Activated naive CD4-positive, alpha-beta T cell treated with anti-CD3 and anti-CD28 coated beads for 36 hours (primary cell): Measurements from ENCODE around the gene CRTC1. TPM values are rescaled to one million over a fixed set of nuclear protein-coding genes. Genes with fewer than 3 reads are reported as not detected.

ENCODE experiments used
- CTCF ChIA-PET: fragments of 350-600 bp; sonication (Branson Sonifier 250); formaldehyde crosslinking; loops from one replicate; lab custom pipeline; 2021; ENCODE audit warnings: antibody characterized with exemption; lab: Charles Lee
- DNase-seq: peaks from one replicate; pipeline ENCODE4 v3.0.0-alpha.2; 2020
- H3K27ac Mint-ChIP-seq: one replicate; pipeline ENCODE4 v1.8.0; 2021; ENCODE audit warnings: mild to moderate bottlenecking, mixed read lengths
- H3K27me3 Mint-ChIP-seq: one replicate; pipeline ENCODE4 v1.8.0; 2021; ENCODE audit warnings: low read depth, mixed read lengths
- H3K36me3 Mint-ChIP-seq: one replicate; pipeline ENCODE4 v1.8.0; 2021; ENCODE audit warnings: low read depth, mixed read lengths
- H3K4me1 Mint-ChIP-seq: one replicate; pipeline ENCODE4 v1.8.0; 2021; ENCODE audit warnings: low read depth, mixed read lengths
- H3K4me3 Mint-ChIP-seq: one replicate; pipeline ENCODE4 v1.8.0; 2021; ENCODE audit warnings: mild to moderate bottlenecking, moderate library complexity, mixed read lengths
- H3K9me3 Mint-ChIP-seq: one replicate; pipeline ENCODE4 v1.8.0; 2021; ENCODE audit warnings: mixed read lengths
- intact Hi-C: fragments of 100-400 bp; cut with micrococcal nuclease; formaldehyde crosslinking; loops from one replicate; pipeline ENCODE4 v1.15.1; 2023
- total RNA-seq, 2 experiments: library from RNA; stranded (reverse); gene quantifications; one replicate each; pipeline ENCODE4 v1.2.3, GENCODE V29; 2021

Gene CRTC1
- total RNA-seq, 2 experiments from 2014 or later, result 4.0 to 4.2 TPM

DNA sequence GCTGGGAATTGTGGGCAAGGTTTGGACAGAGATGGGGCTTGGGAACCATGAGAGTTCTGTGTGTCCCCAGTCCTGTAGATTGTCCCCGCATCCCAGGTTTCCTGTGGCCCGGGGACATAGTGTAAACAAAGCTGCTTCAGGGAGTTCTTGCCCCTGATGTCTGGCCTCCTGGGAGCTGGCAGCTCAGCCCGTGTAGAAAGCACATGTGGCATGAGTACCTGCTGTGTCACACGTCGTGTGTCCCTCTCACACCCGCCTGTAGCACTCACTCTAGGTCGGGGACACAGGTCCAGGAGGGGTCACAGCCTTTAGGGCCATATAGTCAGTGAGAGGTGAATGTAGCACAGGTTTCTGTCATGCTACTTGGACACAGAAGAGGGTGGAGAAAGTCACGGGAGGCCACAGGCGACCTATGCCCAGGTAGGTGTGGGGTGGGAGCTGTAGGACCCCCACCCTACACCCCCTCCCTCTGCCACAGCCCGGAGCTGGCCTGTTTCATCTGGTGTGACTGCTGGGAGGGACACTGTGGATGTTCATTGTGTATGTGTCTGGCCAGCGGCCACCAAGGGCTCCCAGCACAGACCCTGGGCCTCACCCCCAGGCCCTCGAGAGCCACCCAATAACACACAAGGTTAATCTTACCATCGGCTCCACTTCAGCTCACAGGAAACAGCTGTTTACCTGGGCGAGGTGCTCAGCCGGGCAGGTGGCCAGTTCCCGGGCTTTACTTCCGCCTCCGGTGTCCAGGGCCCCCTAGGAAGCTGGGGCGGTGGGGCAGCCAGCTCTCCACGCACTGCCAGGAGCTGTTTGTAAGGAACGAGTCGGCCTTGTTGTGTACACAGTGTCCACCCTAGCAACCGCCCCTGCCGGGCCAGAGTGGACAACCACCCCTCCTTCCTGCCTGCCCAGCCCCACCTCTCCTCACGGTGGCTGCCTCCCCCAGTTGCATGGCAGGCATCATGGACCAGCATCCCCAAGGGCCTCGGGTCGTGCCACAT is 57.9 kb downstream of the CRTC1 start:
- H3K4me3 Mint-ChIP-seq, result no peak overlapping the region
- no peaks in the 10 kb centered on the region for H3K9me3 Mint-ChIP-seq
- CTCF ChIA-PET, result interaction anchor here (0.6 kb wide), 1 partner anchor 44 kb away, joined by 3 read pairs; no protein-coding TSS in a partner anchor
- intact Hi-C loops, result no loop called here
- no peak overlapping the region for H3K27ac Mint-ChIP-seq
- no peaks in the 10 kb centered on the region for H3K27me3 Mint-ChIP-seq
- H3K4me1 Mint-ChIP-seq, result no peaks in the 10 kb centered on the region
- DNase-seq, result no peak
- no peaks in the 10 kb centered on the region for H3K36me3 Mint-ChIP-seq

- no peak for DNase-seq
- Mint-ChIP-seq H3K36me3 (no peaks in the 10 kb centered on the region), H3K4me3 (no peak overlapping the region), H3K27ac (no peak overlapping the region), H3K4me1 (no peaks in the 10 kb centered on the region), H3K27me3 (no peaks in the 10 kb centered on the region), H3K9me3 (no peaks in the 10 kb centered on the region)
- intact Hi-C loops, result no loop called here
- CTCF ChIA-PET, result no interaction called here
Measured at GRCh38 chr19:18742324-18742723, 58.8 kb downstream of the CRTC1 start.

DNA sequence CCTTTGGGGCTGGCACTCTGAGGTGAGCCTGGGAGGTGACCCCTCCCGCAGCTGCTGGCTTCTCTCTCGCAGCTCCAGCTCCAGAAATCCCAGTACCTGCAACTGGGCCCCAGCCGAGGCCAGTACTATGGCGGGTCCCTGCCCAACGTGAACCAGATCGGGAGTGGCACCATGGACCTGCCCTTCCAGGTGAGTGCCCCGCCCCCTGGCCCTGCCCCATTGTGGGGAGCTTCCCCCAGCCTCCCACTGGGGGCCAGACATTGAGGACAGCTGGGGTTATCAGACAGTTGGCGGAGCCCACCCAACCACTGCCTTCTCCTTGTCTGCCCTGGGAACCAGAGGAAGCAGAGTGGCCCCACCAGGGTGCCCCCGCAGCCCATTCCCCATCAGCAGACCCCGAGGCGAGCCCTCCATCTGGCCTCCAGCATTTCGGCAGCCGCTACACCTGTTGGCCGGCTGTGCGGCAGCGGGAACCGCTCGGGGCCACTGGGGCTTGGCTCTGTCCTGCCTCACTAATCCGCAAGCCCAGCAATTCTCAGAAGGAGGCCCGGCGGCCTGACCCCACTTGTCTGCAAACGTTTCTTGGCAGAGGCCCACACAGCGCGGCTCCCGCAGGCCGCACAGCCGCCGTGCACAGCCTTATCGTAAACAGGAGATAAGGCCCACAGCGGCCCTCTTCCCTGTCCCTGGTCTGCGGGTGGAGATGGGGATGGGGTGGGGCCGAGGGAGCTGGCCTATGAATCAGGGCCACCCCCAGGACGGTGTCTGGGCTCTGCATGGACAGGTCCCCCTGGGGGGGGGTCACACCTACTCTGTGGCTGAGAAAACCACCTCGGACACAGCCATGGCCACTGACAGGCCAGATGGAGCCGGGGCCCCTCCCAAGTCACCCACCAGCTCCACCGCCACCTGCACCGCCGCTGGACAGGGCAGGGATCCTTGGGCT is 59.6 kb downstream of the CRTC1 start:
- CTCF ChIA-PET, result interaction anchor here (0.6 to 1.2 kb wide), 2 partner anchors 205 to 292 kb away, joined by 3 read pairs; no protein-coding TSS in a partner anchor
- no peak overlapping the region for H3K4me3 Mint-ChIP-seq
- no peaks in the 10 kb centered on the region for H3K36me3 Mint-ChIP-seq
- H3K9me3 Mint-ChIP-seq, result no peaks in the 10 kb centered on the region
- DNase-seq, result no peak
- no peak overlapping the region for H3K27ac Mint-ChIP-seq
- intact Hi-C loops, result no loop called here
- no peaks in the 10 kb centered on the region for H3K27me3 Mint-ChIP-seq
- no peaks in the 10 kb centered on the region for H3K4me1 Mint-ChIP-seq

DNA sequence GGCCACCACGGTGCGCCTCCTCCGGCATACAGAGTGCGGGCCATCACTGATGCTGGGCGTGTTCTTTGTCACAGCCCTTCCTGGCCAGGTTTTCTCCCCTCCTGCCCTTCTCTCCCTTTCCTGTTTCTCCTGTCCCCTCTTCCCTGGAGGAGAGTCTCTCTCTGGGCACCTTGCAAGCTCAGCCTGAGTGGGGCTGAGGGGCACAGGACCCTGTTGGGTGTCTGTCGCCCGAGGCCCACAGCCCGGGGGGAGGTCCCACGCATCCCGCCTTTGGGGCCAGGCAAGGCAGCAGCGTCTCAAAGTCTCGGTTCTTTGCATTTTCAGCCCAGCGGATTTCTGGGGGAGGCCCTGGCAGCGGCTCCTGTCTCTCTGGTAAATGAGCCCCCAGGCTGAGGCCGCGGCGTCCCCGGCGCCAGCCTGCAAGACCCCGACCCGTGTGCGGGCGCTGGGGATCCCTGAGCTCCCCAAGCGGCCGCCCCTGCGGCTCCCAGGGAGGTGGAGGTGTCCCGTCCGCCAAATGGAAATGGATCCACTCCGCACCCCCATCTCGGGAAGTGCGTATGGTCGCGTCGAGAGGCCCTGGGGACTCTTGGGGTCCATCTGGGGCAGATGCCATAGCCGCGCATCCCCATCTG is 60.4 kb downstream of the CRTC1 start:
- intact Hi-C loops, result no loop called here
- Mint-ChIP-seq H3K9me3 (no peaks in the 10 kb centered on the region), H3K27ac (no peak overlapping the region), H3K4me3 (no peak overlapping the region), H3K36me3 (no peaks in the 10 kb centered on the region), H3K4me1 (no peaks in the 10 kb centered on the region), H3K27me3 (no peaks in the 10 kb centered on the region)
- CTCF ChIA-PET, result interaction anchor here (0.6 to 1.2 kb wide), 2 partner anchors 204 to 293 kb away, joined by 3 read pairs; no protein-coding TSS in a partner anchor
- no peak for DNase-seq

DNA sequence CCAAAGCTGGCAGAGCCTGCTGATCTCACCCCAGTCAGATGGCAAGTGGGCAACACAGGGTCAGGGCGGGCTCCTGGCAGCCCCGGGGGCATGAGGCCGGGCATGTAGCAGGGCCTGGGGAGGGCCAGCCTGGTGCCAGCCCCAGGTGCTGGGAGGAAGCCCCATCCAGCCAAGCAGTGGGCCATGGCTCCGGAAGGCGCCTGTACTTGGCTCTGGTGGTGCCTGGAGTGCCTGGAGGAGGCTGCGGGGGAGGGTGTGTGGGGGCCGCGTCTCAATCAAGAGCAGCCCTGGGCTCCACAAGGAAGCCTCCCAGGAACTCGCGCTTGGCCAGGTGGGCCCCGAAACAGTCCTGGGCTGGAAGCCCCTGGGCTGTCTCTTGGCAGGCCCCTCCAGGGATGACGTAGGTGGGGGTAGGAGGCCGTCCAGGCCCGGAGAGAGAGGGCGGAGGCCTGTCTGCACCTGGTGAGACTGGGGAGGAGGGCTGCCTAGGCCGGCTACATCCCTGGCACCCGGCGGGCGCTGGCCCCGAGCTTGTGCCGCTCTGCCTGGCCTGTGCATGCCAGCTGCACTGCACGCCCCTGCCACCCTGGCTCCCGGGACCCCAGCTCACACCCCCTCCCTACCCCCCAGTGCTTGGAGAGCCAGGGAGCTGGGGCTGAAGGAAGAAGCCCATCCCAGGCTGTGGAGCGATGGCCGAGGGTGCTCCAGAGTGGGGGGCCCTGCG is 61.7 kb downstream of the CRTC1 start:
- Mint-ChIP-seq H3K27ac (no peak overlapping the region), H3K27me3 (no peaks in the 10 kb centered on the region), H3K9me3 (no peaks in the 10 kb centered on the region), H3K36me3 (no peaks in the 10 kb centered on the region), H3K4me1 (no peaks in the 10 kb centered on the region), H3K4me3 (no peak overlapping the region)
- intact Hi-C loops, result no loop called here
- no peak for DNase-seq
- CTCF ChIA-PET, result interaction anchor here (1.1 kb wide), 1 partner anchor 102 kb away, joined by 3 read pairs; no protein-coding TSS in a partner anchor

DNA sequence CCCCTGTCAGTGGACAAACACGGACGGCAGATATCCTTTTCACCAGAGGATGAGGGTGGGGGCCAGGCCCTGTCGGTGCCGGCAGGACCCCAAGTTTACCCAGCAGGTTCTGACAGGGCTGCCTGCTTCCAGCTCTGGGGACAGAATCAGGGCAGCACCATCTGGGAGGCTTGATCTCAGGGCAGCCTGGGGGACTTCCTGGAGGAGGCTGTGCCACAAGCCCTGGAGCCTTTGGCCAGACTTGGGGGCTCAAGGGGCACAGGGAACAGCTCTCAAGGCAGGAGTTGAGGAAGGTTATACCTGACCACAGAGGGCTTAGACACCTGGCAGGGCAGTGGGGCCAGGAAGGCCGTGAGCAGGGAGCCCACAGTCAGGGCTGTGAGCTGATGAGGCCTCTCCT is 62.5 kb downstream of the CRTC1 start:
- no peak for DNase-seq
- H3K36me3 Mint-ChIP-seq, result no peaks in the 10 kb centered on the region
- CTCF ChIA-PET, result no interaction called here
- H3K4me1 Mint-ChIP-seq, result no peaks in the 10 kb centered on the region
- no peaks in the 10 kb centered on the region for H3K27me3 Mint-ChIP-seq
- no peak overlapping the region for H3K4me3 Mint-ChIP-seq
- H3K27ac Mint-ChIP-seq, result no peak overlapping the region
- intact Hi-C loops, result no loop called here
- H3K9me3 Mint-ChIP-seq, result no peaks in the 10 kb centered on the region

- H3K9me3 Mint-ChIP-seq, result no peaks in the 10 kb centered on the region
- DNase-seq, result no peak
- CTCF ChIA-PET, result interaction anchor here (0.6 kb wide), 1 partner anchor 156 kb away, joined by 3 read pairs; no protein-coding TSS in a partner anchor
- no peaks in the 10 kb centered on the region for H3K27me3 Mint-ChIP-seq
- no peak overlapping the region for H3K4me3 Mint-ChIP-seq
- H3K4me1 Mint-ChIP-seq, result no peaks in the 10 kb centered on the region
- no peak overlapping the region for H3K27ac Mint-ChIP-seq
- intact Hi-C loops, result no loop called here
- peaks cover 2% of the 10 kb centered on the region for H3K36me3 Mint-ChIP-seq
Measured at GRCh38 chr19:18746401-18747325, 63.2 kb downstream of the CRTC1 start.

DNA sequence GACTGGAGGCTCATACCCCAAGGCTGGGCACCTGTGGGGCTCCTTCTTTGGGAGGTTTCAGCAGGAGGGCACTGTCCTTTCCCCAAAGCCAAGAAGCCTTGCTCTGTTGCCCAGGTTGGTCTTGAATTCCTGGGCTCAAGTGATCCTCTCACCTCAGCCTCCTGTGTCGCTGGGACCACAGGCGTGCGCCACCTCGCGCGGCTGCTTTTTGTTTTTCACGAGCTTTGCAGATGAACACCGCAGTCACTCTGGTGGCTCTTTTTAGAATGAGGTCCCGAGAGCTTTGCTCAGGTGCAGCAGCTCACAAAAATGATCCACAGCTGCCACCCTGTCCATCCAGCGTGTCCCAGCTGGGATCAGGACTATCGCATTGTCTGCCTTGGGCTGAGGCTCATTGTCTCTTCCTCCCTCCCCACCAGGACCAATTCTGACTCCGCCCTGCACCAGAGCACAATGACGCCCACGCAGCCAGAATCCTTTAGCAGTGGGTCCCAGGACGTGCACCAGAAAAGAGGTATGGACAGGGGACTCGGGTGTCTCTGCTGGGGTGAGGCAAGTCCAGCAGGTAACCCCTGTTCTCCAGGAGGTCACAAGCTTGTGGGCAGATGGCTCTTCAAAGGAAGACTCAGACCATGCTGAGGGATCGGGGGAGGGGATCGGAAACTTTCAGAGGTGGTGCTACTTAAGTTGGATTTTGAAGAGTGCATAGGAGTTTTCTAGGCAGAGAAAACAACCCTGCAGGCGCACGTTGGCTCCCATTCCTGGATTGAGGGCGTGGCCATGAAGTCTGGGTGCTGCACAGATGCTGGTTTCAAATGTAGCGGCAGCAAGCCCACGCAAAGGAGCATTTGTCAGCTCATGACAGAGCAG is 66.1 kb downstream of the CRTC1 start:
- intact Hi-C loops, result no loop called here
- CTCF ChIA-PET, result interaction anchor here (0.5 kb wide), 1 partner anchor 9 kb away, joined by 3 read pairs; no protein-coding TSS in a partner anchor
- peaks cover 6% of the 10 kb centered on the region for H3K36me3 Mint-ChIP-seq
- H3K27me3 Mint-ChIP-seq, result no peaks in the 10 kb centered on the region
- no peak overlapping the region for H3K4me3 Mint-ChIP-seq
- DNase-seq, result no peak
- no peaks in the 10 kb centered on the region for H3K4me1 Mint-ChIP-seq
- no peaks in the 10 kb centered on the region for H3K9me3 Mint-ChIP-seq
- H3K27ac Mint-ChIP-seq, result no peak overlapping the region

DNA sequence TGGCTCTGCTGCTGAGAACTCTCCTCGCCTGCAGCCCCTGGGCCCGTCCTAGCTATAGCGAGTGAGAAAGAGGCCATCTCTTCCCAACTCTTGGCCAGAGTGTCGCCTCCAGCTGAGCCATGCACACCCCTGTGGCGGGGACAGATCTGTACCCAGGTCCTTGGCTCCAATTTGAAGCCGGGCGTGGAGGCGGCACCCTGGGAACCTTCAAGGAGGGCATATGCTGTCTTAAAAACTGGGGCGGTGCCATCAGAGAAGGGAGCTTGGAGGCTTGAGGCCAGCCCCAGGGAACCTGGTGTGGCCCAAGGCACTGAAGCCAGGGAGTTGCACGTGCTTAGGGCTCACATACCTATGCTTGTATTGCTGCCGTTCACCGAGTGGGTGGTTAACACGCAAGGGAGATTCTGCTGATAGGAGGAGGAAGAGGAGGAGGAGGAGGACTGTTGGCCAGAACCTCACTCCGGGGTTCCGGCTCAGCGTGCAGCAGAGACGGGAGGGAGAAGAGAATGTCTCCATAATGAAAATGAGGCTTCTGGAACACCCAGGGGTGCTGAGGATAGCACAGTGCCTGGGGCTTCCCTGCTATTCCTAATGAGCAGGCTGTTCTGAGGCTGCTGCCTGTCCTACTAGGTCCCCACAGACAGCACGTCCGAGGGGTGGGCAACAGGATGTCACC is 67.0 kb downstream of the CRTC1 start:
- no peaks in the 10 kb centered on the region for H3K9me3 Mint-ChIP-seq
- H3K36me3 Mint-ChIP-seq, result peaks cover 6% of the 10 kb centered on the region
- H3K4me3 Mint-ChIP-seq, result no peak overlapping the region
- DNase-seq, result no peak
- no peaks in the 10 kb centered on the region for H3K27me3 Mint-ChIP-seq
- intact Hi-C loops, result no loop called here
- H3K4me1 Mint-ChIP-seq, result no peaks in the 10 kb centered on the region
- H3K27ac Mint-ChIP-seq, result no peak overlapping the region
- CTCF ChIA-PET, result no interaction called here

DNA sequence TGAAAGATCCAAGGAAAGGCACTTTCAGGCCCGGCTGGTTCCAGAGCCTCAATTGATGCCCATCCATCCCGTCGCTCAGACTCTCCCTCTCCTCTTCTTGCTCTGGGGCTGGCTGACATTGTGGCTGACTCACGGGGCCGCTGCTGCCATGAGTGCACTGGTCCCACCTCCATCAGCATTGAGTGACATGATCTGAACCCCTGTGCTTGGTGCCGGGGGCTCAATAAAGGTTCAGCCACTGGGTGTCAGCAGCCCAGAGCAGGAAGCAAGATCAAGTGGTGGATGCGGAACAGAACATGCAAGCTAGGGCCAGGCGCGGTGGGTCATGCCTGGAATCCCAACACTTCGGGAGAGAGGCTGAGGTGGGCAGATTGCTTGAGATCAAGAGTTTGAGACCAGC is 68.1 kb downstream of the CRTC1 start:
- Mint-ChIP-seq H3K9me3 (no peaks in the 10 kb centered on the region), H3K36me3 (peaks cover 6% of the 10 kb centered on the region), H3K4me1 (no peaks in the 10 kb centered on the region), H3K27me3 (no peaks in the 10 kb centered on the region), H3K4me3 (no peak overlapping the region), H3K27ac (no peak overlapping the region)
- intact Hi-C loops, result no loop called here
- no peak for DNase-seq
- CTCF ChIA-PET, result no interaction called here
